WTC11 (cell line): ENCODE measurements around the gene MACROD2. TPM values are rescaled to one million over a fixed set of nuclear protein-coding genes. Genes with fewer than 3 reads are reported as not detected.

Experiments
- ATAC-seq: fragments of 200-7000 bp; cut with Tn5 transposase; 2 replicates; pipeline ENCODE4 v1.10.0; 2021; ENCODE audit warnings: mild to moderate bottlenecking, moderate library complexity
- CTCF ChIA-PET: fragments of 300-600 bp; sonication (Branson Sonifier 250); formaldehyde crosslinking; loops from one replicate; lab custom pipeline; 2021; ENCODE audit warnings: antibody characterized with exemption; lab: Charles Lee
- POLR2A ChIA-PET: fragments of 350-600 bp; sonication (Branson Sonifier 250); formaldehyde crosslinking; loops from one replicate; lab custom pipeline; 2021; ENCODE audit warnings: antibody characterized with exemption; lab: Charles Lee
- DNase-seq: peaks from one replicate; pipeline ENCODE4 v3.0.0; 2021; ENCODE audit warnings: low spot score
- H3K27ac Mint-ChIP-seq: 2 replicates; pipeline ENCODE4 v1.8.0; 2021; ENCODE audit warnings: mixed read lengths
- H3K27me3 Mint-ChIP-seq: 2 replicates; pipeline ENCODE4 v1.8.0; 2021; ENCODE audit warnings: low read depth, mild to moderate bottlenecking, moderate library complexity, mixed read lengths
- H3K36me3 Mint-ChIP-seq: 2 replicates; pipeline ENCODE4 v1.8.0; 2021; ENCODE audit warnings: mixed read lengths
- H3K4me1 Mint-ChIP-seq: 2 replicates; pipeline ENCODE4 v1.8.0; 2022; ENCODE audit warnings: mixed read lengths
- H3K4me3 Mint-ChIP-seq: 2 replicates; pipeline ENCODE4 v1.8.0; 2021; ENCODE audit warnings: mild to moderate bottlenecking, moderate library complexity, mixed read lengths
- H3K9me3 Mint-ChIP-seq: 2 replicates; pipeline ENCODE4 v1.8.0; 2021; ENCODE audit warnings: mixed read lengths
- AFF4 ChIP-seq: sonication (generic); formaldehyde crosslinking; IDR thresholded peaks from 2 replicates; pipeline ENCODE4 v1.8.1; 2023; ENCODE audit warnings: mild to moderate bottlenecking, missing genetic modification reagents, borderline replicate concordance
- ATF3 ChIP-seq: sonication (generic); formaldehyde crosslinking; conservative IDR thresholded peaks from 2 replicates; pipeline ENCODE4 v1.8.1; 2022; ENCODE audit warnings: mild to moderate bottlenecking, missing genetic modification reagents
- CDX4 ChIP-seq: fragments of 250-450 bp; sonication (Bioruptor Pico); IDR thresholded peaks from 2 replicates; pipeline ENCODE4 v1.9.0; 2021; ENCODE audit warnings: moderate library complexity, mild to moderate bottlenecking, inconsistent platforms, borderline replicate concordance
- ETV6 ChIP-seq: sonication (generic); formaldehyde crosslinking; IDR thresholded peaks from 2 replicates; pipeline ENCODE4 v1.8.1; 2022; ENCODE audit warnings: mild to moderate bottlenecking, missing genetic modification reagents
- FOXP4 ChIP-seq: sonication (generic); formaldehyde crosslinking; IDR thresholded peaks from 2 replicates; pipeline ENCODE4 v1.8.0; 2022; ENCODE audit warnings: mild to moderate bottlenecking, missing genetic modification reagents
- GTF2I ChIP-seq: fragments of 250-450 bp; sonication (Bioruptor Pico); conservative IDR thresholded peaks from 2 replicates; pipeline ENCODE4 v1.4.0; 2021; ENCODE audit warnings: mild to moderate bottlenecking
- HMGA2 ChIP-seq: fragments of 250-450 bp; sonication (Bioruptor Pico); IDR thresholded peaks from 2 replicates; pipeline ENCODE4 v1.4.0; 2021; ENCODE audit warnings: mild to moderate bottlenecking, moderate library complexity
- HMGXB4 ChIP-seq: sonication (generic); formaldehyde crosslinking; IDR thresholded peaks from 2 replicates; pipeline ENCODE4 v1.8.1; 2023; ENCODE audit warnings: mild to moderate bottlenecking, moderate library complexity, missing genetic modification reagents
- MXD4 ChIP-seq: fragments of 250-450 bp; sonication (Bioruptor Pico); IDR thresholded peaks from 2 replicates; pipeline ENCODE4 v1.8.0; 2021; ENCODE audit warnings: mild to moderate bottlenecking, moderate library complexity, borderline replicate concordance
- NR2C2 ChIP-seq: sonication (generic); formaldehyde crosslinking; IDR thresholded peaks from 2 replicates; pipeline ENCODE4 v1.8.0; 2022; ENCODE audit warnings: mild to moderate bottlenecking, missing genetic modification reagents
- OVOL2 ChIP-seq: fragments of 250-450 bp; sonication (Bioruptor Pico); IDR thresholded peaks from 2 replicates; pipeline ENCODE4 v1.9.0; 2021; ENCODE audit warnings: mild to moderate bottlenecking, borderline replicate concordance
- USF2 ChIP-seq: sonication (generic); formaldehyde crosslinking; IDR thresholded peaks from 2 replicates; pipeline ENCODE4 v1.8.1; 2023; ENCODE audit warnings: mild to moderate bottlenecking, missing genetic modification reagents, moderate library complexity
- ZNF219 ChIP-seq: sonication (generic); formaldehyde crosslinking; IDR thresholded peaks from 2 replicates; pipeline ENCODE4 v1.8.0; 2023; ENCODE audit warnings: missing genetic modification reagents, mild to moderate bottlenecking, borderline replicate concordance
- ZNF263 ChIP-seq: sonication (generic); formaldehyde crosslinking; IDR thresholded peaks from 2 replicates; pipeline ENCODE4 v1.8.1; 2022; ENCODE audit warnings: low read depth, mild to moderate bottlenecking, moderate library complexity, missing genetic modification reagents
- ZNF281 ChIP-seq: sonication (generic); formaldehyde crosslinking; IDR thresholded peaks from 2 replicates; pipeline ENCODE4 v1.8.0; 2023; ENCODE audit warnings: mild to moderate bottlenecking, missing genetic modification reagents
- total RNA-seq: library from RNA; stranded (reverse); gene quantifications from 3 replicates; pipeline ENCODE4 v1.2.3, GENCODE V29; 2021

The MACROD2 gene
- total RNA-seq, 1 experiment from 2014 or later, result 4.1 TPM

- no peak overlapping the region for H3K27ac Mint-ChIP-seq
- ChIA-PET CTCF (no interaction called here), POLR2A (no interaction called here)
- H3K9me3 Mint-ChIP-seq, result peaks cover 2% of the 10 kb centered on the region
- TF ChIP-seq ZNF281 (CRISPR knock-in tag) (no peak), GTF2I (CRISPR knock-in tag) (no peak), HMGXB4 (CRISPR knock-in tag) (no peak), CDX4 (CRISPR knock-in tag) (no peak), MXD4 (CRISPR knock-in tag) (no peak), ATF3 (no peak), USF2 (no peak)
- H3K27me3 Mint-ChIP-seq, result no peaks in the 10 kb centered on the region; the same call in 1 of the 2 replicates
- H3K4me1 Mint-ChIP-seq, result peaks cover 21% of the 10 kb centered on the region
- no peaks in the 10 kb centered on the region for H3K36me3 Mint-ChIP-seq
- ATAC-seq, result no peak
- H3K4me3 Mint-ChIP-seq, result no peak overlapping the region
- DNase-seq, result no peak
These were observed 1586.9 kb downstream of the MACROD2 start for GRCh38 chr20:15582146-15582760.

- Mint-ChIP-seq H3K4me1 (peaks cover 19% of the 10 kb centered on the region), H3K9me3 (peaks cover 18% of the 10 kb centered on the region), H3K27me3 (no peaks in the 10 kb centered on the region; the same call in 1 of the 2 replicates), H3K4me3 (no peak overlapping the region), H3K27ac (no peak overlapping the region), H3K36me3 (peaks cover 10% of the 10 kb centered on the region)
- POLR2A ChIA-PET, result no interaction called here
- CTCF ChIA-PET, result no interaction called here
- peak; percentile 15 for DNase-seq
- ATAC-seq, result peak; percentile 51; the same call in 1 of the 2 replicates
- TF ChIP-seq FOXP4 (CRISPR knock-in tag) (no peak), NR2C2 (no peak), ATF3 (no peak), ZNF263 (CRISPR knock-in tag) (no peak), ETV6 (CRISPR knock-in tag) (no peak), ZNF219 (CRISPR knock-in tag) (no peak), OVOL2 (CRISPR knock-in tag) (no peak), HMGA2 (CRISPR knock-in tag) (no peak), AFF4 (CRISPR knock-in tag) (no peak), HMGXB4 (CRISPR knock-in tag) (no peak)
These were observed 1589.2 kb downstream of the MACROD2 start for GRCh38 chr20:15584507-15584906.
